Measurements from ENCODE around the gene ADCK1.

ADCK1 gene

GRCh38 chr14:77980475-77981321 lies 180.8 kb downstream of the ADCK1 start:
- peaks cover 36% of the 10 kb centered on the region for H3K27me3 Mint-ChIP-seq
- no peak for ATAC-seq (replicated peaks; ENCODE audit: extremely low read depth, poor library complexity, severe bottlenecking)
- H3K36me3 Mint-ChIP-seq (ENCODE audit: insufficient read depth): no peaks in the 10 kb centered on the region
- no peak overlapping the region for H3K27ac Mint-ChIP-seq (ENCODE audit: low read depth)
- peaks cover 5% of the 10 kb centered on the region for H3K4me1 Mint-ChIP-seq
- no peak for DNase-seq (ENCODE audit: low spot score in 2 of 2)
- H3K4me3 Mint-ChIP-seq: no peak overlapping the region
- H3K9me3 Mint-ChIP-seq: no peaks in the 10 kb centered on the region
